ENCODE results near the gene NRXN3. TPM values are rescaled to one million over a fixed set of nuclear protein-coding genes. Genes with fewer than 3 reads are reported as not detected.

Gene NRXN3
- total and polyA plus RNA-seq, 2 donors (not counting 1 experiment from before 2014, with no cell fraction given), result not detected

DNA sequence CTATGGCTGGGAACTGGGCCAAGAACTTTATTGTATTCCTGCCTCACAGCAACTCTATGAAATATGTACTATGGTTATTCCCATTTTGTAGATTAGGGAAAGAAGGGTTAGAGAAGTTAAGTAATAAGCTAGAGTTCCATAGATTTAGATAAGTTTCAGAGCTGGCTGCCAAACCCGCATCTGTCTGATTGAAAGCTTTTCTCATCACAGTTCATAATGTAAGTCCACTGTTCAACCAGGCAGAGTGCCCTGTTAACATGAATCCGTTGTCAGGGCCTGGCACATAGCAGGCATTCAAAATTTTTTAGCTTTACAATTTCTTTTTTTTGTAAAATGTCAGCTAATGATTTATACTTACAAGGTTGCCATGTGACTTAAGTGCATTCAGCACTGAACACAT, 467.3 kb downstream of the NRXN3 start:
- no peak for DNase-seq
- no CpG with 5 or more reads among the region's 2 CpGs for WGBS (ENCODE audit: insufficient coverage)
- no peak overlapping the region for H3K9ac ChIP-seq (ENCODE audit: low read length)
- no peak overlapping the region for H3K27ac ChIP-seq (ENCODE audit: low read length in 2 of 2)
- ChIA-PET CTCF (no interaction called here), POLR2A (no interaction called here)
- H3K9me3 ChIP-seq (ENCODE audit: control extremely low read depth in 1 of 3, control insufficient read depth in 2 of 3, insufficient read depth in 1 of 3, low read length in 2 of 3), result peaks cover 0 to 1% (median 0%) of the 10 kb centered on the region in 3 donors
- H3K4me3 Mint-ChIP-seq, result no peak overlapping the region
- no peak overlapping the region for H3K4me3 ChIP-seq (ENCODE audit: control extremely low read depth in 1 of 5, extremely low read depth in 1 of 5, insufficient read depth in 1 of 5, low read depth in 2 of 5, low read length in 4 of 5)
- H4K20me1 ChIP-seq (ENCODE audit: control insufficient read depth, insufficient read depth, low read length, poor library complexity, severe bottlenecking), result no peaks in the 10 kb centered on the region
- no peaks in the 10 kb centered on the region for H3K27me3 ChIP-seq (replicated peaks in 1 of 4; ENCODE audit: control extremely low read depth in 1 of 4, control insufficient read depth in 3 of 4, insufficient read depth in 4 of 4, low read length in 3 of 4)
- intact Hi-C loops (cut with micrococcal nuclease), result no loop called here
- H3K4me1 Mint-ChIP-seq, result no peaks in the 10 kb centered on the region
- H2AFZ ChIP-seq (ENCODE audit: insufficient read depth, low read depth, low read length, poor library complexity, severe bottlenecking), result no peak overlapping the region
- peaks cover 9% of the 10 kb centered on the region for H3K27me3 Mint-ChIP-seq
- H3K9me3 Mint-ChIP-seq (ENCODE audit: insufficient read depth), result peaks cover 7% of the 10 kb centered on the region
- no peak for ATAC-seq (ENCODE audit: low read depth)
- no peaks in the 10 kb centered on the region for H3K36me3 ChIP-seq (replicated peaks in 1 of 2; ENCODE audit: control extremely low read depth in 1 of 2, control insufficient read depth in 1 of 2, extremely low read depth in 1 of 2, insufficient read depth in 2 of 2, low read length in 1 of 2)
- TF ChIP-seq EZH2 (IDR thresholded peaks at IDR 0.05; ENCODE audit: borderline replicate concordance, insufficient read depth, low read depth, low read length, poor library complexity, severe bottlenecking), result no peak
- TF ChIP-seq, protein P1, sequence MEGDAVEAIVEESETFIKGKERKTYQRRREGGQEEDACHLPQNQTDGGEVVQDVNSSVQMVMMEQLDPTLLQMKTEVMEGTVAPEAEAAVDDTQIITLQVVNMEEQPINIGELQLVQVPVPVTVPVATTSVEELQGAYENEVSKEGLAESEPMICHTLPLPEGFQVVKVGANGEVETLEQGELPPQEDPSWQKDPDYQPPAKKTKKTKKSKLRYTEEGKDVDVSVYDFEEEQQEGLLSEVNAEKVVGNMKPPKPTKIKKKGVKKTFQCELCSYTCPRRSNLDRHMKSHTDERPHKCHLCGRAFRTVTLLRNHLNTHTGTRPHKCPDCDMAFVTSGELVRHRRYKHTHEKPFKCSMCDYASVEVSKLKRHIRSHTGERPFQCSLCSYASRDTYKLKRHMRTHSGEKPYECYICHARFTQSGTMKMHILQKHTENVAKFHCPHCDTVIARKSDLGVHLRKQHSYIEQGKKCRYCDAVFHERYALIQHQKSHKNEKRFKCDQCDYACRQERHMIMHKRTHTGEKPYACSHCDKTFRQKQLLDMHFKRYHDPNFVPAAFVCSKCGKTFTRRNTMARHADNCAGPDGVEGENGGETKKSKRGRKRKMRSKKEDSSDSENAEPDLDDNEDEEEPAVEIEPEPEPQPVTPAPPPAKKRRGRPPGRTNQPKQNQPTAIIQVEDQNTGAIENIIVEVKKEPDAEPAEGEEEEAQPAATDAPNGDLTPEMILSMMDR (IDR thresholded peaks at IDR 0.05), result no peak
- no peak overlapping the region for H3K4me2 ChIP-seq (replicated peaks; ENCODE audit: low read depth, low read length, poor library complexity, severe bottlenecking)
- H3K79me2 ChIP-seq (ENCODE audit: control insufficient read depth, insufficient read depth, low read length), result no peaks in the 10 kb centered on the region
- no peak overlapping the region for H3K27ac Mint-ChIP-seq
- no peaks in the 10 kb centered on the region for H3K4me1 ChIP-seq (ENCODE audit: control insufficient read depth in 2 of 2, insufficient read depth in 2 of 2, low read length in 2 of 2)

DNA sequence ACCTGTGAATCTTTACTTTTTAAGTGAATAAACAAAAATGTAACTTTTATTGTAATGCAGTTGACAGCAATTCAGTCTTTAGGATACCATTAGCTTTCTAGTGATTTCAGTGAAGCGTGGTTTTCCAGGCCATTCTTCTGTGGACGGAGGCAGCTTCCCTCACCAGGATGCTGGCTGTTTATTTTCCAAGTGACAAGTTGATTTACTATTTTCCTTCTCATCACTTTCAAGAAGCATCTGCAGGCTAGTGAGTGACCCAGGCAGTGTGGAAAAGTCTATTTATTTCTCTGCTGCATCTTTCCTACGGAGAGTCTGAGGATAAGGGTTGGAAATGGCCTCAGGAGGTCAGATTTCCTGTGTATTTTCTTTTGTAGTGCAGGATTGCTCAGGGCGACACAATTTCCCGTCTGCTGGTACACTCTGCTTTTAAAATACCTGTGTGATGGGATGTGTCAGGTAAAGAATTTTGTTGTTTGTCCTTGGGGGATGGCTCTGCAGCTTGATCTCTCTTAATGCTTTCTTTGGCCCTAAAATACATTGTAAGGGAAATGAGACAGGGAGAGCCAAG, 467.8 kb downstream of the NRXN3 start:
- ChIA-PET CTCF (no interaction called here), POLR2A (no interaction called here)
- WGBS (ENCODE audit: insufficient coverage), result 35% methylated on average over 5 of the region's 5 CpGs
- Mint-ChIP-seq H3K27me3 (peaks cover 9% of the 10 kb centered on the region), H3K4me3 (no peak overlapping the region), H3K9me3 (ENCODE audit: insufficient read depth) (peaks cover 7% of the 10 kb centered on the region), H3K27ac (no peak overlapping the region), H3K4me1 (no peaks in the 10 kb centered on the region)
- H3K4me1 ChIP-seq (ENCODE audit: control insufficient read depth in 2 of 2, insufficient read depth in 2 of 2, low read length in 2 of 2), result no peaks in the 10 kb centered on the region
- no peak overlapping the region for H3K4me2 ChIP-seq (replicated peaks; ENCODE audit: low read depth, low read length, poor library complexity, severe bottlenecking)
- ATAC-seq (ENCODE audit: low read depth) (no peak), DNase-seq (no peak)
- no peaks in the 10 kb centered on the region for H3K27me3 ChIP-seq (replicated peaks in 1 of 4; ENCODE audit: control extremely low read depth in 1 of 4, control insufficient read depth in 3 of 4, insufficient read depth in 4 of 4, low read length in 3 of 4)
- no peak overlapping the region for H2AFZ ChIP-seq (ENCODE audit: insufficient read depth, low read depth, low read length, poor library complexity, severe bottlenecking)
- H4K20me1 ChIP-seq (ENCODE audit: control insufficient read depth, insufficient read depth, low read length, poor library complexity, severe bottlenecking), result no peaks in the 10 kb centered on the region
- no peaks in the 10 kb centered on the region for H3K36me3 ChIP-seq (replicated peaks in 1 of 2; ENCODE audit: control extremely low read depth in 1 of 2, control insufficient read depth in 1 of 2, extremely low read depth in 1 of 2, insufficient read depth in 2 of 2, low read length in 1 of 2)
- no peak overlapping the region for H3K27ac ChIP-seq (ENCODE audit: low read length in 2 of 2)
- intact Hi-C loops (cut with micrococcal nuclease), result no loop called here
- TF ChIP-seq EZH2 (IDR thresholded peaks at IDR 0.05; ENCODE audit: borderline replicate concordance, insufficient read depth, low read depth, low read length, poor library complexity, severe bottlenecking), result no peak
- TF ChIP-seq, protein P1 (IDR thresholded peaks at IDR 0.05), result no peak
- peaks cover 0 to 1% (median 0%) of the 10 kb centered on the region in 3 donors for H3K9me3 ChIP-seq (ENCODE audit: control extremely low read depth in 1 of 3, control insufficient read depth in 2 of 3, insufficient read depth in 1 of 3, low read length in 2 of 3)
- no peak overlapping the region for H3K9ac ChIP-seq (ENCODE audit: low read length)
- H3K79me2 ChIP-seq (ENCODE audit: control insufficient read depth, insufficient read depth, low read length), result no peaks in the 10 kb centered on the region
- H3K4me3 ChIP-seq (ENCODE audit: control extremely low read depth in 1 of 5, extremely low read depth in 1 of 5, insufficient read depth in 1 of 5, low read depth in 2 of 5, low read length in 4 of 5), result no peak overlapping the region
